Activated T-cell treated with anti-CD3 and anti-CD28 coated beads for 1 hour (primary cell): ENCODE results near the gene MRFAP1.
"Not testable (repeated sequence)": the region's sequence is repeated elsewhere in the genome, so short reads cannot be mapped to it uniquely, and the experiment has no call there.

Experiments
- DNase-seq: peaks from one replicate; pipeline ENCODE4 v3.0.0-alpha.2; 2020; ENCODE audit warnings: low read depth

The MRFAP1 gene

GRCh38 chr4:6634746-6635145, 5.7 kb upstream of the MRFAP1 start:
- no peak for DNase-seq

GRCh38 chr4:6639137-6639680, 1.3 kb upstream of the MRFAP1 start:
- DNase-seq: no peak

- peak; percentile 27 for DNase-seq
Measured at GRCh38 chr4:6641164-6641970, 882 bp downstream of the MRFAP1 start.

- no peak for DNase-seq
Measured at GRCh38 chr4:6641971-6642320, 1.5 kb downstream of the MRFAP1 start.

GRCh38 chr4:6643141-6643847, 2.8 kb downstream of the MRFAP1 start:
- no peak for DNase-seq

- no peak for DNase-seq
Measured at GRCh38 chr4:6644792-6645530, 4.5 kb downstream of the MRFAP1 start.

- DNase-seq: no peak
Measured at GRCh38 chr4:6647169-6647568, 6.7 kb downstream of the MRFAP1 start.

- no peak for DNase-seq
Measured at GRCh38 chr4:6647582-6648230, 7.2 kb downstream of the MRFAP1 start.

- no peak for DNase-seq
Measured at GRCh38 chr4:6649216-6649615, 8.7 kb downstream of the MRFAP1 start.

GRCh38 chr4:6654211-6654610, 13.7 kb downstream of the MRFAP1 start:
- DNase-seq: not testable (repeated sequence)

GRCh38 chr4:6655291-6655690, 14.8 kb downstream of the MRFAP1 start:
- DNase-seq: not testable (repeated sequence)

GRCh38 chr4:6655924-6656323, 15.4 kb downstream of the MRFAP1 start:
- DNase-seq: no peak

- no peak for DNase-seq
Measured at GRCh38 chr4:6657242-6658208, 17.0 kb downstream of the MRFAP1 start.

- no peak for DNase-seq
Measured at GRCh38 chr4:6658209-6658595, 17.7 kb downstream of the MRFAP1 start.

- peak; percentile 46 for DNase-seq
Measured at GRCh38 chr4:6658597-6659075, 18.2 kb downstream of the MRFAP1 start.

GRCh38 chr4:6659897-6660296, 19.4 kb downstream of the MRFAP1 start:
- DNase-seq: no peak

- DNase-seq: no peak
Measured at GRCh38 chr4:6660430-6660829, 19.9 kb downstream of the MRFAP1 start.

GRCh38 chr4:6662591-6662990, 22.1 kb downstream of the MRFAP1 start:
- DNase-seq: no peak

GRCh38 chr4:6663596-6664393, 23.3 kb downstream of the MRFAP1 start:
- no peak for DNase-seq

- no peak for DNase-seq
Measured at GRCh38 chr4:6665320-6665654, 24.8 kb downstream of the MRFAP1 start.
